A549 (cell line): ENCODE measurements around the gene GNG14.

Source experiments
- BHLHE40 ChIP-seq: IDR thresholded peaks from 2 replicates; pipeline ENCODE4 v1.6.1; 2012; ENCODE audit warnings: low read depth, low read length, inconsistent platforms
- CHD4 ChIP-seq: fragments of 200-600 bp; sonication (generic); IDR thresholded peaks from 2 replicates; pipeline ENCODE4 v1.6.1; 2016; ENCODE audit warnings: antibody characterized with exemption, mild to moderate bottlenecking, borderline replicate concordance
- EP300 ChIP-seq, 2 experiments: fragments of >200 bp; sonication (Bioruptor Twin); formaldehyde crosslinking; IDR thresholded peaks; 2 replicates in 1 of 2; 3 replicates in 1 of 2; pipeline ENCODE4 v1.6.1; 2016 to 2017
- POLR2A ChIP-seq: IDR thresholded peaks from 2 replicates; pipeline ENCODE4 v1.6.1; 2012; ENCODE audit warnings: mild to moderate bottlenecking, low read length
- RAD21 ChIP-seq, 2 experiments: fragments of >200 bp in 1 of 2; sonication (Bioruptor Twin) in 1 of 2; formaldehyde crosslinking in 1 of 2; IDR thresholded peaks in 1 of 2; conservative IDR thresholded peaks in 1 of 2; 2 replicates in 1 of 2; 3 replicates in 1 of 2; pipeline ENCODE4 v1.6.1; 2012 to 2018; ENCODE audit warnings: inconsistent platforms in 1 of 2
- RCOR1 ChIP-seq: fragments of 150-350 bp; IDR thresholded peaks from 2 replicates; pipeline ENCODE4 v1.6.1; 2014; ENCODE audit warnings: antibody characterized with exemption, low read length, low read depth
- TF ChIP-seq, protein P1 (sequence below): fragments of >200 bp; sonication (Bioruptor Twin); formaldehyde crosslinking; IDR thresholded peaks from 3 replicates; pipeline ENCODE4 v1.5.1; 2016
- TF ChIP-seq, protein P2 (sequence below): fragments of 250-450 bp; sonication (Bioruptor Pico); IDR thresholded peaks from 2 replicates; pipeline ENCODE4 v1.5.0; 2021; ENCODE audit warnings: mild to moderate bottlenecking, moderate library complexity, borderline replicate concordance
- TF ChIP-seq, protein P3 (sequence below): IDR thresholded peaks from 2 replicates; pipeline ENCODE4 v1.6.1; 2012
- TF ChIP-seq, protein P4 (sequence below): fragments of 200-600 bp; sonication (generic); IDR thresholded peaks from 2 replicates; pipeline ENCODE4 v1.6.1; 2016; ENCODE audit warnings: antibody characterized with exemption, mild to moderate bottlenecking, moderate library complexity

DNA sequence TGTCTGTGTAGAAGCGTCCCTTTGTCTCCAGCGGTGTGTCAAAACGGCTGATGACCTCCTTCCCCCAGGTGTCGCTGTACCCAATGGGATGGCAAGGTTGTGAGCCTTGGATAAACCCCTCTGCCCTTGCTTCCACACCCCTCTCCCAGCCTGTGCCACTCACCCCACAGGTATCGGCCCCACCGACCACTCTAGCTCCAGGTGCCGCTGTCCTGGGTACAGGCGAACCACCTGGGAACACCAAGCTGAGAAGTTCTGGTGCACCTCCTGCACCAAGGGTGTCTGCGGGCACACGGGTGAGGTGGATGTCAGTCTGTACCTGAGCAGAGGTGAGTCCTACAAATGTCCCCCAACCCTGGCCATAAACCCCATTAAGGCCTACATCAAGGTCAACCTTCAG, 37.9 kb upstream of the GNG14 start:
- TF ChIP-seq, protein P1, sequence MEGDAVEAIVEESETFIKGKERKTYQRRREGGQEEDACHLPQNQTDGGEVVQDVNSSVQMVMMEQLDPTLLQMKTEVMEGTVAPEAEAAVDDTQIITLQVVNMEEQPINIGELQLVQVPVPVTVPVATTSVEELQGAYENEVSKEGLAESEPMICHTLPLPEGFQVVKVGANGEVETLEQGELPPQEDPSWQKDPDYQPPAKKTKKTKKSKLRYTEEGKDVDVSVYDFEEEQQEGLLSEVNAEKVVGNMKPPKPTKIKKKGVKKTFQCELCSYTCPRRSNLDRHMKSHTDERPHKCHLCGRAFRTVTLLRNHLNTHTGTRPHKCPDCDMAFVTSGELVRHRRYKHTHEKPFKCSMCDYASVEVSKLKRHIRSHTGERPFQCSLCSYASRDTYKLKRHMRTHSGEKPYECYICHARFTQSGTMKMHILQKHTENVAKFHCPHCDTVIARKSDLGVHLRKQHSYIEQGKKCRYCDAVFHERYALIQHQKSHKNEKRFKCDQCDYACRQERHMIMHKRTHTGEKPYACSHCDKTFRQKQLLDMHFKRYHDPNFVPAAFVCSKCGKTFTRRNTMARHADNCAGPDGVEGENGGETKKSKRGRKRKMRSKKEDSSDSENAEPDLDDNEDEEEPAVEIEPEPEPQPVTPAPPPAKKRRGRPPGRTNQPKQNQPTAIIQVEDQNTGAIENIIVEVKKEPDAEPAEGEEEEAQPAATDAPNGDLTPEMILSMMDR = no peak
- TF ChIP-seq RCOR1 (no peak), BHLHE40 (no peak), CHD4 (no peak), EP300 (IDR thresholded peaks at IDR 0.05) (no peak), POLR2A (no peak), RAD21 (conservative IDR thresholded peaks at IDR 0.05 in 1 of 2, IDR thresholded peaks at IDR 0.05 in 1 of 2) (no peak)
- TF ChIP-seq, protein P2, sequence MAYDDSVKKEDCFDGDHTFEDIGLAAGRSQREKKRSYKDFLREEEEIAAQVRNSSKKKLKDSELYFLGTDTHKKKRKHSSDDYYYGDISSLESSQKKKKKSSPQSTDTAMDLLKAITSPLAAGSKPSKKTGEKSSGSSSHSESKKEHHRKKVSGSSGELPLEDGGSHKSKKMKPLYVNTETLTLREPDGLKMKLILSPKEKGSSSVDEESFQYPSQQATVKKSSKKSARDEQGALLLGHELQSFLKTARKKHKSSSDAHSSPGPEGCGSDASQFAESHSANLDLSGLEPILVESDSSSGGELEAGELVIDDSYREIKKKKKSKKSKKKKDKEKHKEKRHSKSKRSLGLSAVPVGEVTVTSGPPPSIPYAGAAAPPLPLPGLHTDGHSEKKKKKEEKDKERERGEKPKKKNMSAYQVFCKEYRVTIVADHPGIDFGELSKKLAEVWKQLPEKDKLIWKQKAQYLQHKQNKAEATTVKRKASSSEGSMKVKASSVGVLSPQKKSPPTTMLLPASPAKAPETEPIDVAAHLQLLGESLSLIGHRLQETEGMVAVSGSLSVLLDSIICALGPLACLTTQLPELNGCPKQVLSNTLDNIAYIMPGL = no peak
- TF ChIP-seq, protein P3, sequence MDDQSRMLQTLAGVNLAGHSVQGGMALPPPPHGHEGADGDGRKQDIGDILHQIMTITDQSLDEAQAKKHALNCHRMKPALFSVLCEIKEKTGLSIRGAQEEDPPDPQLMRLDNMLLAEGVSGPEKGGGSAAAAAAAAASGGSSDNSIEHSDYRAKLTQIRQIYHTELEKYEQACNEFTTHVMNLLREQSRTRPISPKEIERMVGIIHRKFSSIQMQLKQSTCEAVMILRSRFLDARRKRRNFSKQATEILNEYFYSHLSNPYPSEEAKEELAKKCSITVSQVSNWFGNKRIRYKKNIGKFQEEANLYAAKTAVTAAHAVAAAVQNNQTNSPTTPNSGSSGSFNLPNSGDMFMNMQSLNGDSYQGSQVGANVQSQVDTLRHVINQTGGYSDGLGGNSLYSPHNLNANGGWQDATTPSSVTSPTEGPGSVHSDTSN = no peak
- TF ChIP-seq, protein P4, sequence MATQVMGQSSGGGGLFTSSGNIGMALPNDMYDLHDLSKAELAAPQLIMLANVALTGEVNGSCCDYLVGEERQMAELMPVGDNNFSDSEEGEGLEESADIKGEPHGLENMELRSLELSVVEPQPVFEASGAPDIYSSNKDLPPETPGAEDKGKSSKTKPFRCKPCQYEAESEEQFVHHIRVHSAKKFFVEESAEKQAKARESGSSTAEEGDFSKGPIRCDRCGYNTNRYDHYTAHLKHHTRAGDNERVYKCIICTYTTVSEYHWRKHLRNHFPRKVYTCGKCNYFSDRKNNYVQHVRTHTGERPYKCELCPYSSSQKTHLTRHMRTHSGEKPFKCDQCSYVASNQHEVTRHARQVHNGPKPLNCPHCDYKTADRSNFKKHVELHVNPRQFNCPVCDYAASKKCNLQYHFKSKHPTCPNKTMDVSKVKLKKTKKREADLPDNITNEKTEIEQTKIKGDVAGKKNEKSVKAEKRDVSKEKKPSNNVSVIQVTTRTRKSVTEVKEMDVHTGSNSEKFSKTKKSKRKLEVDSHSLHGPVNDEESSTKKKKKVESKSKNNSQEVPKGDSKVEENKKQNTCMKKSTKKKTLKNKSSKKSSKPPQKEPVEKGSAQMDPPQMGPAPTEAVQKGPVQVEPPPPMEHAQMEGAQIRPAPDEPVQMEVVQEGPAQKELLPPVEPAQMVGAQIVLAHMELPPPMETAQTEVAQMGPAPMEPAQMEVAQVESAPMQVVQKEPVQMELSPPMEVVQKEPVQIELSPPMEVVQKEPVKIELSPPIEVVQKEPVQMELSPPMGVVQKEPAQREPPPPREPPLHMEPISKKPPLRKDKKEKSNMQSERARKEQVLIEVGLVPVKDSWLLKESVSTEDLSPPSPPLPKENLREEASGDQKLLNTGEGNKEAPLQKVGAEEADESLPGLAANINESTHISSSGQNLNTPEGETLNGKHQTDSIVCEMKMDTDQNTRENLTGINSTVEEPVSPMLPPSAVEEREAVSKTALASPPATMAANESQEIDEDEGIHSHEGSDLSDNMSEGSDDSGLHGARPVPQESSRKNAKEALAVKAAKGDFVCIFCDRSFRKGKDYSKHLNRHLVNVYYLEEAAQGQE = no peak
